GM18511 (cell line): ENCODE results near the gene FOXR1.

Experiments used
- ATAC-seq: cut with Tn5 transposase; IDR thresholded peaks from one replicate; pipeline ENCODE4 v1.9.1; 2021; ENCODE audit warnings: mild to moderate bottlenecking, moderate library complexity; ENCODE audit not compliant: unreplicated experiment

The FOXR1 gene

GRCh38 chr11:119025099-119025473 lies 53.5 kb downstream of the FOXR1 start:
- no peak for ATAC-seq

GRCh38 chr11:119025541-119025940 lies 54.0 kb downstream of the FOXR1 start:
- ATAC-seq, result no peak

- no peak for ATAC-seq
Measured at GRCh38 chr11:119025978-119026766, 54.6 kb downstream of the FOXR1 start.

- ATAC-seq, result no peak
Measured at GRCh38 chr11:119026970-119027369, 55.4 kb downstream of the FOXR1 start.

- ATAC-seq, result no peak
Measured at GRCh38 chr11:119027561-119028345, 56.2 kb downstream of the FOXR1 start.

- ATAC-seq, result no peak
Measured at GRCh38 chr11:119028346-119029068, 56.9 kb downstream of the FOXR1 start.

- no peak for ATAC-seq
Measured at GRCh38 chr11:119029069-119029339, 57.4 kb downstream of the FOXR1 start.

- peak; percentile 34 for ATAC-seq
Measured at GRCh38 chr11:119029340-119030028, 57.9 kb downstream of the FOXR1 start.

- peak; percentile 16 for ATAC-seq
Measured at GRCh38 chr11:119030029-119030328, 58.4 kb downstream of the FOXR1 start.

- peak; percentile 80 for ATAC-seq
Measured at GRCh38 chr11:119030329-119031047, 58.9 kb downstream of the FOXR1 start, which contains the start of gene SLC37A4. Gene SLC37A4 (minus strand): TSS chr11:119030877.
